Measurements from ENCODE around the gene VILL.

- TF ChIP-seq, protein P1, sequence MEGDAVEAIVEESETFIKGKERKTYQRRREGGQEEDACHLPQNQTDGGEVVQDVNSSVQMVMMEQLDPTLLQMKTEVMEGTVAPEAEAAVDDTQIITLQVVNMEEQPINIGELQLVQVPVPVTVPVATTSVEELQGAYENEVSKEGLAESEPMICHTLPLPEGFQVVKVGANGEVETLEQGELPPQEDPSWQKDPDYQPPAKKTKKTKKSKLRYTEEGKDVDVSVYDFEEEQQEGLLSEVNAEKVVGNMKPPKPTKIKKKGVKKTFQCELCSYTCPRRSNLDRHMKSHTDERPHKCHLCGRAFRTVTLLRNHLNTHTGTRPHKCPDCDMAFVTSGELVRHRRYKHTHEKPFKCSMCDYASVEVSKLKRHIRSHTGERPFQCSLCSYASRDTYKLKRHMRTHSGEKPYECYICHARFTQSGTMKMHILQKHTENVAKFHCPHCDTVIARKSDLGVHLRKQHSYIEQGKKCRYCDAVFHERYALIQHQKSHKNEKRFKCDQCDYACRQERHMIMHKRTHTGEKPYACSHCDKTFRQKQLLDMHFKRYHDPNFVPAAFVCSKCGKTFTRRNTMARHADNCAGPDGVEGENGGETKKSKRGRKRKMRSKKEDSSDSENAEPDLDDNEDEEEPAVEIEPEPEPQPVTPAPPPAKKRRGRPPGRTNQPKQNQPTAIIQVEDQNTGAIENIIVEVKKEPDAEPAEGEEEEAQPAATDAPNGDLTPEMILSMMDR (conservative IDR thresholded peaks at IDR 0.05 in 1 of 2, IDR thresholded peaks at IDR 0.05 in 1 of 2; ENCODE audit: extremely low read depth in 1 of 2, insufficient read depth in 1 of 2, low read depth in 1 of 2, low read length in 2 of 2), result no peak
- no peak for TF ChIP-seq EZH2 (IDR thresholded peaks at IDR 0.05; ENCODE audit: borderline replicate concordance, low read length)
These were observed 635 bp upstream of the VILL start for GRCh38 chr3:37989821-37990480.
